HG03103 (cell line): ENCODE results near the gene POLR2B.
"Not testable (repeated sequence)": the region's sequence is repeated elsewhere in the genome, so short reads cannot be mapped to it uniquely, and the experiment has no call there.

ENCODE experiments used
- ATAC-seq: cut with Tn5 transposase; IDR thresholded peaks from one replicate; pipeline ENCODE4 v1.9.1; 2021; ENCODE audit warnings: low read depth; ENCODE audit not compliant: unreplicated experiment

Gene POLR2B

DNA sequence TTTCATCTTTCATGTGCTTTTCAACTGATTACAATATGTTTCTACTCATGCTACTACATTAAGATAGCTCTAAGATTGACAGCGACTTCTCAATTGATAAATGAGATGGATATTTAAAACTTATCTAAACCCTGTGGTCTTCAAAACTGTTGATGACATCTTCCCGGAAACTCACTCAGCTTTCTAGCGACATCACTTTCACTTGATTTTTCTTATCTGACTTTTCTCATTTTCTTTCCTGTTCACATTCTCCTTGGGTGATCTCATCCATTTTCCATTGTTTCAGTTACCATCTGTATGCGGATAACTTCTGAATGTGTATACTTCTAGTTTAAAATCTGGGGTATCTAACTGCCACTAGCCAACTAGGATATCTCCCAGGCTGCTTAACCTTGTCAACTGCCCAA is 3.1 kb downstream of the POLR2B start:
- no peak for ATAC-seq

DNA sequence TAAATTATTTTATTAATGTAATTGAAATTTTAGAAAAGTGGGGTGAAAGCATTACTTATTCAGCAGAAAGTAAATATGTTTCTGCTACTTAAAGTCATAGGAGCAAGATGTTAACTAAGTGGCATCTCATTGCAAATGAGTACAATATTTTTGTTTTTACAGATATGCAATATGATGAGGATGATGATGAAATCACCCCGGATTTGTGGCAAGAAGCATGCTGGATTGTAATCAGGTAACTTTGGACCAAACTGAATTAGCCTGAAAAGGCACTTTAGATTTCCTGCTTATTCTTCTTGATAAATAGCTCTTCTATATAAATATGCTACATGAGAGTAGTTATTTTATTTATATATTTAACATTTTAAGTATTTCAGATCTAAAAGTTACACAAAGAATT is 7.5 kb downstream of the POLR2B start:
- ATAC-seq, result no peak

DNA sequence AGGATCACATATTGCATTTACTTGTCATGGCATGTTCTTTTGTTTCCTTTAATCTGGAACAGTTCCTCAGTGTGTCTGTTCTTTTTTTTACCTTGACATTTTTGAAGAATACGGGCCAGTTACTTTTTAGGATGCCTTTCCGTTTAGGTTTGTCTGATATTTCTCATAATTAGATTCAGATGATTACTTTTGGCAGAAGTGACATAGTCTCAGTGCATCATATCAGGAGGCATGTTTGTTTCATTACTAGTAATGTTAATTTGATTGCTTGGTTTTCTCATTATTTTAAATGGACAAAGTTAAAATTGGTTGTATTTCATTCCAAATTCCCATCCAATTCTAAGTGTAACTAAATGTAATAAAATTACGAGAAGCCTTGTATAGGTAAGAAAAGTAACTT is 8.3 kb downstream of the POLR2B start:
- no peak for ATAC-seq

DNA sequence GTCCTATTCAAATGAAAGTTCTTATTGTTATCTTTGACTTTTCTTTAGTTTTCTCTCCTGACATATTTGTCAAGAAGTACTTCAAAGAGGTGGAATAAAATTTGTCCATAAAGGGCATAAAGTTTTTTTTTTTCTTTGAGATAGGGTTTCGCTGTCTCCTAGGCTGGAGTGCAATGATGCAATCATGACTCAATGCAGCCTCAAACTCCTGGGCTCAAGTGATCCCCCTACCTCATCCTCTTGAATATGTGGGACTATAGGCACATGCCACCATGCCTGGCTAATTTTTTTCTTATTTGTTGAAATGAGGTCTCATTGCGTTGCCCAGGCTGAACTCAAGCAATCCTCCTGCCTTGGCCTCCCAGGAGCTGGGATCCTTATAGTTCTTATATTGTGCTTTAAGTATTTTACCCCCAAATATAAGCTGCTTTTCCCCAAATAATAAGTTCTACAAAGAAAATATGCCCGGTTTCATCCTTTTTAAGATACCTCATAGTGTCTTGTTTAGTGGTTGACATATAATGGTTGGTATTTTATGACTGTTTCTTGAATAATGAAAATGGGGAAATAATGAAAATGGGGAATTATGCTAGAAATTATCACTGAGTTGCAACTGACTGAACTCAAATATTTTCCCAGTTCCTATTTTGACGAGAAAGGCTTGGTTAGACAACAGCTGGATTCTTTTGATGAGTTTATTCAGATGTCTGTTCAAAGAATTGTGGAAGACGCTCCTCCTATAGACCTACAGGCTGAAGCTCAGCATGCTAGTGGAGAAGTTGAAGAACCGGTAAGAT is 11.6 kb downstream of the POLR2B start:
- ATAC-seq, result no peak

DNA sequence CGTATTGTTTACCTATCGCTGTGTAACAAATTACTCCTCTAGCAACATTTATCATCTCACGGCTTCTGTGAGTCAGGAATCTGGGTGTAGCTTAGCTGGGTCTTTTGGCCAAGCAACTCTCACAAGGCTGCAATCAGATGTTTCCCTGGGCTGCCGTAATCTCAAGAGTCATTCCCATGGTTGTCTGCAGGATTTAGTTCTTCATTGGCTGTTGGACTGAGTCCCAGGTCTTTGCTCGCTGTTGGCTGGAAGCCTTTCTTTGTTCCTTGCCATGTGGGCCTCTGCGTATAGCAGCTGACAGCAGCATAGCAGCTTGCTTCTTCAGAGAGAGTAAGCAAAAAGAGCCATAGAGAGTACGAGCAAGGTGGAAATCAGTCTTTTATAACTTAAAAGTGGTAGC is 16.8 kb downstream of the POLR2B start:
- no peak for ATAC-seq

DNA sequence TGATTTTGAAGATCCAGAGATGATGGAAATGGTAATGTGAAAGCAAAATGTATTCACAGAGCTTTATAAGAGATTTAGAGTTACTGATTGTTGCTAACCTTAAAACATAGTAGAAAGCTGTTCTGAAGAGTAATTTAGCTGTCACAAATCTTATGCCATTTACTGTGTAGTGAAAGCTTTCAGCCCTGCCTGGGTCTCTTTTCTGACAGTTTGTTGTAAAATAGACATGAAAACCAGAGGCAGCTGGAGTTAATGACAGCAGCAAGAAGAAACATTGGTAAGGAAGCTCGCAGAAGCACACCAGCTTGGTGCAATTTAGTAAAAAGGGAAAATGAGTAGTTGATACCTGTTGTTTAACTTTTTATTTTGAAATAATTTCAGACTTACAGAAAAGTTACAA is 21.1 kb downstream of the POLR2B start:
- no peak for ATAC-seq

DNA sequence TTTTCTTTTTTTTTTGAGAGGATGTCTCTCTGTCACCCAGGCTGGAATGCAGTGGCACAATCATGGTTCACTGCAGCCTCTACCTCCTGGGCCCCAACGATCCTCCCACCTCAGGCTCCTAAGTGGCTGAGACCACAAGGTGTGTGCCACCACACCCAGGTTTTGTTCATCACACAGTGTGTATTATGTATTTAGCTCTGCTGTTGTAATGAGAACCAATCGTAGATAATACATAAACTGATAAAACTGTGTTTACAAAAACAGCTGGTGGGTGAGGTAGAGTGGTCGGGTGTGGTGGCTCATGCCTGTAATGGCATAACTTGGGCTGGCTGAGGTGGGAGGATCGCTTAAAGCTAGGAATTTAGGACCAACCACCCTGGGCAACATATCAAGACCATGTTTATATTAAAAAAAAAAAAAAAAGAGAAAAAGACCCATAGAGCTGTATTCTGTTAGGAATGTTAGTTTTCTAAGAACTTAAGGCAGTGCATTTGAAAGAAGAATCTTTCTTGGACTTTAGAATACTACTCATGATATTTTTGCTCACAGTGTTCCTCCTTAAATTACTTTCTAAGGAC is 34.9 kb downstream of the POLR2B start:
- ATAC-seq, result no peak

DNA sequence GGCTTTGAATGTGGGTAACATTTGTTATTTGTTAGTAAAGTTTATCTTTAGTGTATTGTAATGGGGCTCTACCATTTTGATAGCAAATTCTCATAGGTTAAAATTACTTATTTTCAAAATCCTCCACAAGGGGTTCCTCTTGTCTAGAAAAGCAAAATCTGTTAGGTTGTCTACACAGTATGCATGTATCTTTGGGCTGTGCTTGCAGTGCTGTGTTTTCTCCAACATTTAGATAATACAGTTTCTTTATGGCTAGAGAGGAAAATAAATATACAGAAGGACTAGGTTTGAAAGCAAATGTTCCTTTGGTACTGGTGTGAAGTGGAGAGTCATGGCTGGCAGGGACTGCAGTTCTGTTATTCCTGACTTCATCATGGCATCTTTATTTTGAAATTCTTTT is 40.3 kb downstream of the POLR2B start:
- ATAC-seq, result no peak

DNA sequence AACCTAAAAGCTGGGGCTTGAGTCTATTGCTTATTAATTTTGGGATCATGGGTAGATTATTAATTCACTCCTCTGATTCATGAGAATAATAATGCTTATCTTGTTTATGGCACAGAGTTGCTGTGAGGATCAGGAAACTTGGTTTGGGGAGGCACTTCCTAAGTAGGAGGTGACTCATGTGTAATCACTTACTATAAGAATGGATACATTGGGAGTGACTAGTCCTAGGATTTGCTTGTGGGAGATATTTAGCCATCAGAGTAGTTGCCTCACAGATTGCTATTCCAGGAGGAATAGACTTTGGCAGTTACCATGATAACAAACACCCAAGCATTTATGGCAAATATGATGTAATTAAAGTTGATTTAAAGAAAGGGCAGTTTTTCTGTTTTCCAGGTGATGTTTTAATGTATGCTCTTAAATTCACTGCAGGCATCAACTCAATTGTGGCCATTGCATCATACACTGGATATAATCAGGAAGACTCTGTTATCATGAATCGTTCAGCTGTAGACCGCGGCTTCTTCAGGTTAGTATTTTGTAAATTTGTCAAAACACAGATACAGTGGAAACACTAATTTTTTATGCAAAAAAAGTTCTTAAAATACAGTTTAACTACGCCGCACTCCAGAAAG is 41.9 kb downstream of the POLR2B start:
- ATAC-seq, result no peak

DNA sequence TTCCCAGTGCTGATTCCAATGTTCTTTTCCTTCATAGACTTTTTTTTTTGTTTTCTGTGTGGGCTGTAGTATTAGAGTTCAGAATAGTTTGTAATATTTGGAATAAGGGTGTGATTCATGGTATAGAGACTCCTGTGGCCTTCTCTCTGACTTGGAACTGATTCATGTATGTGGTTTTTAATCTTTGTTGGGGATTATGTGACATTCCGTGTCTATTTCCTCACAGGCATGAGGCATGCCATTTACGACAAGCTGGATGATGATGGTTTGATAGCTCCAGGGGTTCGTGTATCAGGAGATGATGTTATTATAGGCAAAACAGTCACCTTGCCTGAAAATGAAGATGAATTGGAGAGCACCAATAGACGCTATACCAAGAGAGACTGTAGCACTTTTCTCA is 44.4 kb downstream of the POLR2B start:
- no peak for ATAC-seq

DNA sequence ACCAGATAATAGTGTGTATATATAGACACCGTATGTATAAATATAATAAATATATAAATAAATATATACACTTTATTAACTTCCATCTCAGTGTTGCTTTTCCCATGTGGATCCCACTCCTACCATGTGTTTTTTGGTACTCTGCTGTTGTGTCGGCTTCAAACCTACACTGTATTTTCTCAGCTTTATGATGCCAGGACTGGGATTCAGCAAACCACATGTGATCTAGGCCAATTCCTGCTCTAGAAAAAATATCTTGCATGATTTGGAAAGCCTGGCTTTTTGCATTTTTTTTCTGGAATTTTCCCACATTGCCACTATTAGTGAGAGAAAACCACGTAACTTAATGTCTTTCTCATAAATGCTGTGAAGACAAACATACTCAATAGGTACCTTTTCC is 55.8 kb downstream of the POLR2B start:
- no peak for ATAC-seq

DNA sequence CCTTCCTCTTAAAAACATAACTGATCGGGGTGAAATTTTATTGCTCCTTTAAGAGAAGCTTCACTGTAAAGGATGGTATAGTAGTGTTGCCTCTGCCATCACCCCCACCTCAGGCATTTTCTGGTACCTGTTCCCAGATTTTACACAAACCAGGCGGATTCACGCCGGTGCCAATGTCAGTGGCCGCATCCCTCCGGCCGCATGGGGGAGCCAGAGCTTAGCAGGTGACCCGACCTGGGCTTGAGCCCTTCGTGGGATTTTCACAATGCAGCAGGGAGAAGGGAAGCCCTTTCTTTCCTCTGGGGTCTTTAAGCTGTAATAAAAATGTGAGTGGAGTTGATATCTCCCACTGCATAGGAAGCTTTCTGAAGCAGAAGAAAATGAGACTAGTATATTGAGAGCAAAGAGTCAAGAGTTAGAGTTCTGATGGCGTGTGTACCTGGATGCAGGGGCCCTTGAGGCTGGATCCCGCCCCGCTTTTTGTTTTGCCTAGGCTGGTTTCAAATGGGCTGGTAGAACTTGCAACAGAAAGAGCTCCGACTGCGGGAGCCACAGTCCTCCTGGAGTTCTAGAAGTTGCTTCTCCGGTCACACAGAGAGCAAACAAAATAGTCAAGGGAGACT is 59.4 kb downstream of the POLR2B start:
- ATAC-seq, result peak; percentile 76

DNA sequence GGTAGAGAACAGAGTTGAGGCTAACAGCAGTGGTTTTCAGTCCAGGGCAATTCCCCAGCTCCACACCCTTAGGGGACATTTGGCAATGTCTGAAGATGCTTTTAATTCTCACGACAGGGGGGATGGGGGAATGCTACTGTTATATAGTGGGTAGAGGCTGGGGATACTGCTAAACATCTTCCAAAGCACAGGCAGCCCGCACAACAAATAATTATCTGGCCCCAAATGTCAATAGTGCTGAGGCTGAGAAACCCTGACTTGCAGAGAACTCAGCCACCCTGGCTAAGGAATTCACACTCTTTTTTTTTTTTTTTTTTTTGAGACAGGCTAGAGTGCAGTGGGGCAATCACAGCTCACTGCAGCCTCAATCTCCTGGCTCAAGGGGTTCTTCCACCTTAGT is 60.6 kb downstream of the POLR2B start:
- no peak for ATAC-seq

DNA sequence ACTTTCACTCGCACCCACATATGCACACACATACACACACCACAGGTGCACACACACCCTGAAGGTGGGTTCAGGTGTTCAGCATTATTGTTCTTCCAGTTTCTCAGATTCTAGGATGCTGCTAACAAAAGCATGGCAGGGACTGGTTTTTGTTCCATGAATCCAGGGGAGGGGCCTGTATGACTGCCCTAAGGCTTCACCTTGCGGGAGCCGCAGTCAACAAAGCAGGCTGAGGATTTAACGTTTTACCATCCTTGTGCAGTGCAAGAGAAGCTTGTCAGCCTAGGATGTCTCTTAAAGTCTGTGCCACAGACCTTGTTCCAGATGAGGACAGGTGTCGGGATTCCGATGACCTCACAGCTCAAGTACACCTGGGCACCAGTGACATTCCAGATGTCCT is 61.8 kb downstream of the POLR2B start:
- no peak for ATAC-seq

DNA sequence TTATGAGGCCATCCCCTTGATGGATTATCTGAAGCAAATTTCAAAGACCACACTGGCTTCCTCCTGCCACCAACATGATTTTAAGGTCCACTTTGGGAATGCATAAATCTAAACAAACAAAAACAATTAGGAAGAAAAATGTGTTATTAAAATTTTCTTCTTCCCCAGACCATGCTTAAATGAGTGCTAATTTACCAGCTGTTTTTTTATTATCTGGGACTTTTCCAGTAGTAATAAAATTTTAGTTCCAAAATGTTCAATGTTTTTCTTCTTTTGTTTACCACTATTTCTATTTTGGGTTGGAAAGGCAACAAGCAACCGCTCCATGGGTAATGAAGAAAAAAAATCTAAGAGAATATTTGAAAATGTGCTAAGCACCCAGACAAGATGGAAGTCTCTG is 62.3 kb downstream of the POLR2B start:
- ATAC-seq, result no peak

DNA sequence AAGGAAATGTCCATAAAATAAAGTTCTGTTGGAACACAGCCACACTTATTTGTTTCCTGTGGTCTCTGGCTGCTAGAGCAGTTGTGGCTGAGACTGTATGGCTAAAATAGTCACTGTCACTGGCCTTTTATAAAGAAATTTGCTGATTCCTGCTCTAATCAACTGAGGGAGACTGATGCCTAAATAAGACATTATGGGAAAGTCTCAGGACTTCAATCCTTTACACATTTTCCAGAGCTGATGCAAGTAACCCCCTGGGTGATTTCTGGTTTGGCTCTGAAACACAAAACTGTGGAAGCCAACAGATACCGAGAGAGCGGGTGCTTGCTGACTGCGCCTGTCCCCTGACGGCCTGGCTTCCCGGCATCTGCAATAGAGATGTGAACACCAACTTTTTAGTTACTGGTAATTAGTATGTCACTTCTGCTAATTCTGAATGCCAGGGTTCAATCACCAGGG is 64.0 kb downstream of the POLR2B start:
- no peak for ATAC-seq

DNA sequence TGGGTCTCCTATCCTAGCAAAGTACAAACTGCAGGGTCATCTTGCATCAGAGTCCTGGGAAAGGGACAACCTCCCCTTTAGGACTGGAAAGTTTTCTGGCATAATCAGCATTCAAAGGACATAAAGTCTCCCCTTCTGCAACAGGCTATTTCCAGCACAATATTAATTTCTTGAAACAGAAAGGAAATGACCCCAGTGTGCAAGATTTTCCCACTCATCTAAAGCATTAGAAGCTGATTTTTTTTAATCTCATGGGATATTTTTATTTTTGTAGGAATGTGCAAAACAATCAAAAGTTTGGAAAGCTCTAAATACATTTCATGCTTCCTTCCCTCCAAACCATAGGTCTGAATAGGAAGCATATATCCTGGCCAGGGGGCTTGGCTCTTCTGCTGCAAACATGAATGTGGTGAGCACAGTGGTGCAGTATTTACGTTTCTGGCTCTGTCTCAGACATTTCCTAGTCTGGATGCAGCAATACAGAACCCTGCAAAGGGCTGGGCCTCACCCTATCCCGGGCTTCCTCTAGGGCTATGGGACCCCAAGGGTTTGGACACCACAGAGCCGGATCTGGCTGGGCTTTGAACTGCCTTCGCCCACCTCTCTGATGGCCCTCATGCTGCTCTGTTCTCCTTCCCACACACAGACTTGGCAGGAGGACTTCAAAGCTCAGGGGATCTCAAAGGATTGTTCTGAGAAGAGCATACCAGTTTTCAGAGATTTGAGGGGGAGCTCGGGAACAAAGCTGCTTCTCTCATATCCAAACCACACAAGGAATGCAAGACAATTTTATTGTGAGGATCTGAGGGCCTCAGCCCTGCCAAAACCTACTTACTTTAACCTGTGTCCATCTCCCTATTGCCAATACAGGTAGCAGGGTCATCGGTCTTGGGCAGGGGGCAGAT is 64.9 kb downstream of the POLR2B start:
- ATAC-seq, result no peak

DNA sequence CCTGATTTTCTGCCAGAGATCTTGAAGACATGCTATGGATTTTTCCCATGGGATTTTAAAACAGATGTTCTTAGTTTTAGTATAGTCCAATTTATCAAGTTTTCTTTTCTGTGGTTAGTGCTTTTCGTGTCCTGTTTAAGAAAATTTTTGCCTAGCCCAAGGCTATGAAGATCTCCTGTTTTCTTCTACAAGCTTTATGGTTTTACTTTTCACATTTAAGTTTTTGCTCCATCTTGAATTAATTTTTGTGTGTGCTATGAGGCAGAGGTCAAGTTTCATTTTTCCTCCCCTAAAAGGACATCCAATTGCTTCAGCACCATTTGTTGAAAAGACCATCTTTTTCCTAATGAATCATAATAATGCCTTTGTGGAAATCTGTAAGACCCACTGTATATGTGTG is 65.6 kb downstream of the POLR2B start:
- ATAC-seq, result no peak

DNA sequence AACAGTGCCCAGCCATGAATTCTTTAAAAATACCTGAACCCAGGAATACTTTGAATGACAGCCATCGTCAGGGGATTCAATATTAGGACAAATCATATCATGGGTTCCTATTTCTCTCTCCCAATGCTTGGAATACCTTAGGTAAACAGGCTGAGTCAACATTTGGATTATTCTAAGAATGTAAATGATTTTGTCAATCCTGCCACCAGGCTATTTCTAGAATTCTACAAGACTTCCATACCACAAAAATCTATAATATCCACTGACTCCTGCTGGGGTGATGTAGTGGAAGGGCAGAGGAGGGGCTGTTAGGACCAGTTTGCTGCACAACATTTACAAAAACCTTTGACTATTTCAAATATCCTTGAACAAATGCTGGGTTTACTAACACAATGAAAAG is 66.3 kb downstream of the POLR2B start:
- ATAC-seq, result no peak

DNA sequence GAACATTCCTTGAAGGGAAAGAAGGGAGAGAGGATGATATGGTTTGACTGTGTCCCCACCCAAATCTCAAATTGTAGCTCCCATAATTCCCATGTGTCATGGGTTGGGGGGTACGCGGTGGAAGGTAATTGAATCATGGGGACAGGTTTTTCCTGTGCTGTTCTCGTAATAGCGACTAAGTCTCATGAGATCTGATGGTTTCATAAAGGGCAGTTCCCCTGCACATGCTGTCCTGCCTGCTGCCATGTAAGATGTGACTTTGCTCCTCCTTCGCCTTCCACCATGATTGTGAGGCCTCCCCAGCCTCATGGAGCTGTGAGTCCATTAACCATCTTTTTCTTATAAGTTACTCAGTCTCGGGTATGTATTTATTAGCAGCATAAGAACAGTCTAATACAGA is 68.3 kb downstream of the POLR2B start:
- ATAC-seq, result not testable (repeated sequence)
